ENCODE measurements around the gene CMIP.

Gene CMIP

GRCh38 chr16:81514041-81514559 is 69.5 kb downstream of the CMIP start:
- H3K27ac ChIP-seq (ENCODE audit: low read depth, low read length) = peak overlapping the region; percentile 91
- peak overlapping the region; percentile 82 for H2BK120ac ChIP-seq (ENCODE audit: insufficient read depth, low read length, poor library complexity)
- H3K79me1 ChIP-seq (ENCODE audit: low read length) = peaks cover 35% of the 10 kb centered on the region
- no peak for DNase-seq
- H3K9me3 ChIP-seq (ENCODE audit: insufficient read depth, low read depth, low read length) = peaks cover 5% of the 10 kb centered on the region
- H2BK12ac ChIP-seq (ENCODE audit: low read length) = peak overlapping the region; percentile 90
- H3K79me2 ChIP-seq (ENCODE audit: control insufficient read depth, insufficient read depth, low read length, poor library complexity) = peaks cover 37% of the 10 kb centered on the region
- no peak overlapping the region for H3K4me3 ChIP-seq (ENCODE audit: low read depth, low read length)
- no CpG with 5 or more reads among the region's 7 CpGs for WGBS (ENCODE audit: extremely low coverage, insufficient coverage, insufficient read length)
- peaks cover 7 to 15% of the 10 kb centered on the region in 2 experiments for H3K36me3 ChIP-seq (ENCODE audit: control insufficient read depth in 1 of 2, insufficient read depth in 2 of 2, low read length in 2 of 2)
- H3K14ac ChIP-seq (ENCODE audit: low read length) = peak overlapping the region; percentile 82
- no peak overlapping the region for H3K23ac ChIP-seq (ENCODE audit: low read length)
- peak overlapping the region; percentile 97 for H3K4ac ChIP-seq (ENCODE audit: low read depth, low read length)
- H4K12ac ChIP-seq (ENCODE audit: low read depth, low read length) = peak overlapping the region; percentile 32
- no peak overlapping the region for H3K9ac ChIP-seq (ENCODE audit: low read length)
- H4K91ac ChIP-seq (ENCODE audit: low read depth, low read length) = peak overlapping the region; percentile 93
- peak overlapping the region; percentile 92 for H3K18ac ChIP-seq (ENCODE audit: low read length)
- peak overlapping the region; percentile 89 for H2AK5ac ChIP-seq (ENCODE audit: low read length)
- H3K4me2 ChIP-seq (ENCODE audit: low read length) = no peak overlapping the region
- peak overlapping the region; percentile 80 for H2BK5ac ChIP-seq (ENCODE audit: low read depth, low read length, poor library complexity)
- peaks cover 47 to 57% of the 10 kb centered on the region in 2 experiments for H3K4me1 ChIP-seq (ENCODE audit: control insufficient read depth in 1 of 2, insufficient read depth in 2 of 2, low read length in 2 of 2)
- peak overlapping the region; percentile 39 for H4K8ac ChIP-seq (ENCODE audit: low read depth, low read length)
- H2AFZ ChIP-seq (ENCODE audit: insufficient read depth, low read length, poor library complexity) = peak overlapping the region; percentile 50
- no peaks in the 10 kb centered on the region for H3K27me3 ChIP-seq (ENCODE audit: insufficient read depth, low read length)

- H3K18ac ChIP-seq (ENCODE audit: low read length) = peak overlapping the region; percentile 92
- H4K12ac ChIP-seq (ENCODE audit: low read depth, low read length) = no peak overlapping the region
- no CpG with 5 or more reads among the region's 15 CpGs for WGBS (ENCODE audit: extremely low coverage, insufficient coverage, insufficient read length)
- H3K79me2 ChIP-seq (ENCODE audit: control insufficient read depth, insufficient read depth, low read length, poor library complexity) = peaks cover 33% of the 10 kb centered on the region
- peak overlapping the region; percentile 97 for H3K4ac ChIP-seq (ENCODE audit: low read depth, low read length)
- H2BK5ac ChIP-seq (ENCODE audit: low read depth, low read length, poor library complexity) = peak overlapping the region; percentile 80
- no peak overlapping the region for H3K4me2 ChIP-seq (ENCODE audit: low read length)
- no peak overlapping the region for H3K23ac ChIP-seq (ENCODE audit: low read length)
- peaks cover 35% of the 10 kb centered on the region for H3K79me1 ChIP-seq (ENCODE audit: low read length)
- H4K91ac ChIP-seq (ENCODE audit: low read depth, low read length) = peak overlapping the region; percentile 93
- H3K14ac ChIP-seq (ENCODE audit: low read length) = peak overlapping the region; percentile 82
- H3K9ac ChIP-seq (ENCODE audit: low read length) = no peak overlapping the region
- H3K4me1 ChIP-seq (ENCODE audit: control insufficient read depth in 1 of 2, insufficient read depth in 2 of 2, low read length in 2 of 2) = peaks cover 42 to 58% of the 10 kb centered on the region in 2 experiments
- peak overlapping the region; percentile 90 for H2BK12ac ChIP-seq (ENCODE audit: low read length)
- H3K9me3 ChIP-seq (ENCODE audit: insufficient read depth, low read depth, low read length) = peaks cover 5% of the 10 kb centered on the region
- peaks cover 7 to 12% of the 10 kb centered on the region in 2 experiments for H3K36me3 ChIP-seq (ENCODE audit: control insufficient read depth in 1 of 2, insufficient read depth in 2 of 2, low read length in 2 of 2)
- H3K27me3 ChIP-seq (ENCODE audit: insufficient read depth, low read length) = no peaks in the 10 kb centered on the region
- peak overlapping the region; percentile 7 for H3K27ac ChIP-seq (ENCODE audit: low read depth, low read length)
- H2BK120ac ChIP-seq (ENCODE audit: insufficient read depth, low read length, poor library complexity) = no peak overlapping the region
- peak overlapping the region; percentile 39 for H4K8ac ChIP-seq (ENCODE audit: low read depth, low read length)
- H3K4me3 ChIP-seq (ENCODE audit: low read depth, low read length) = no peak overlapping the region
- H2AK5ac ChIP-seq (ENCODE audit: low read length) = peak overlapping the region; percentile 89
- no peak for DNase-seq
- no peak overlapping the region for H2AFZ ChIP-seq (ENCODE audit: insufficient read depth, low read length, poor library complexity)
These were observed 70.1 kb downstream of the CMIP start for GRCh38 chr16:81514568-81515258.

- peaks cover 39% of the 10 kb centered on the region for H3K79me1 ChIP-seq (ENCODE audit: low read length)
- no peak overlapping the region for H3K23ac ChIP-seq (ENCODE audit: low read length)
- peaks cover 33% of the 10 kb centered on the region for H3K79me2 ChIP-seq (ENCODE audit: control insufficient read depth, insufficient read depth, low read length, poor library complexity)
- no peak overlapping the region for H3K4ac ChIP-seq (ENCODE audit: low read depth, low read length)
- H4K91ac ChIP-seq (ENCODE audit: low read depth, low read length) = no peak overlapping the region
- peak overlapping the region; percentile 12 for H2BK12ac ChIP-seq (ENCODE audit: low read length)
- no peak overlapping the region for H2BK120ac ChIP-seq (ENCODE audit: insufficient read depth, low read length, poor library complexity)
- no peak overlapping the region for H3K4me2 ChIP-seq (ENCODE audit: low read length)
- H3K9me3 ChIP-seq (ENCODE audit: insufficient read depth, low read depth, low read length) = peaks cover 5% of the 10 kb centered on the region
- H4K8ac ChIP-seq (ENCODE audit: low read depth, low read length) = no peak overlapping the region
- no peak overlapping the region for H3K4me3 ChIP-seq (ENCODE audit: low read depth, low read length)
- no peak overlapping the region for H4K12ac ChIP-seq (ENCODE audit: low read depth, low read length)
- peak overlapping the region; percentile 27 for H2AK5ac ChIP-seq (ENCODE audit: low read length)
- H2BK5ac ChIP-seq (ENCODE audit: low read depth, low read length, poor library complexity) = peak overlapping the region; percentile 9
- peaks cover 7 to 12% of the 10 kb centered on the region in 2 experiments for H3K36me3 ChIP-seq (ENCODE audit: control insufficient read depth in 1 of 2, insufficient read depth in 2 of 2, low read length in 2 of 2)
- no peak overlapping the region for H2AFZ ChIP-seq (ENCODE audit: insufficient read depth, low read length, poor library complexity)
- peaks cover 42 to 59% of the 10 kb centered on the region in 2 experiments for H3K4me1 ChIP-seq (ENCODE audit: control insufficient read depth in 1 of 2, insufficient read depth in 2 of 2, low read length in 2 of 2)
- no peak overlapping the region for H3K14ac ChIP-seq (ENCODE audit: low read length)
- H3K27me3 ChIP-seq (ENCODE audit: insufficient read depth, low read length) = no peaks in the 10 kb centered on the region
- DNase-seq = no peak
- no peak overlapping the region for H3K27ac ChIP-seq (ENCODE audit: low read depth, low read length)
- peak overlapping the region; percentile 8 for H3K18ac ChIP-seq (ENCODE audit: low read length)
- H3K9ac ChIP-seq (ENCODE audit: low read length) = no peak overlapping the region
- WGBS (ENCODE audit: extremely low coverage, insufficient coverage, insufficient read length) = no CpG with 5 or more reads among the region's 11 CpGs
These were observed 70.7 kb downstream of the CMIP start for GRCh38 chr16:81515281-81515680.

- Histone ChIP-seq H3K36me3 (ENCODE audit: control insufficient read depth in 1 of 2, insufficient read depth in 2 of 2, low read length in 2 of 2) (peaks cover 7 to 12% of the 10 kb centered on the region in 2 experiments), H3K14ac (ENCODE audit: low read length) (no peak overlapping the region), H3K27ac (ENCODE audit: low read depth, low read length) (no peak overlapping the region), H2BK12ac (ENCODE audit: low read length) (no peak overlapping the region), H2BK120ac (ENCODE audit: insufficient read depth, low read length, poor library complexity) (no peak overlapping the region), H4K8ac (ENCODE audit: low read depth, low read length) (peak overlapping the region; percentile 2), H3K18ac (ENCODE audit: low read length) (peak overlapping the region; percentile 59), H2AK5ac (ENCODE audit: low read length) (no peak overlapping the region), H3K4me2 (ENCODE audit: low read length) (no peak overlapping the region), H4K91ac (ENCODE audit: low read depth, low read length) (peak overlapping the region; percentile 41), H3K27me3 (ENCODE audit: insufficient read depth, low read length) (no peaks in the 10 kb centered on the region), H3K23ac (ENCODE audit: low read length) (no peak overlapping the region), H3K4ac (ENCODE audit: low read depth, low read length) (peak overlapping the region; percentile 37), H2BK5ac (ENCODE audit: low read depth, low read length, poor library complexity) (no peak overlapping the region), H3K79me2 (ENCODE audit: control insufficient read depth, insufficient read depth, low read length, poor library complexity) (peaks cover 33% of the 10 kb centered on the region), H2AFZ (ENCODE audit: insufficient read depth, low read length, poor library complexity) (no peak overlapping the region), H4K12ac (ENCODE audit: low read depth, low read length) (no peak overlapping the region), H3K9me3 (ENCODE audit: insufficient read depth, low read depth, low read length) (peaks cover 5% of the 10 kb centered on the region), H3K4me3 (ENCODE audit: low read depth, low read length) (no peak overlapping the region), H3K79me1 (ENCODE audit: low read length) (peaks cover 39% of the 10 kb centered on the region), H3K4me1 (ENCODE audit: control insufficient read depth in 1 of 2, insufficient read depth in 2 of 2, low read length in 2 of 2) (peaks cover 42 to 59% of the 10 kb centered on the region in 2 experiments), H3K9ac (ENCODE audit: low read length) (no peak overlapping the region)
- WGBS (ENCODE audit: extremely low coverage, insufficient coverage, insufficient read length) = no CpG with 5 or more reads among the region's 10 CpGs
- no peak for DNase-seq
These were observed 71.1 kb downstream of the CMIP start for GRCh38 chr16:81515721-81516120.

All from trophoblast cell (in vitro differentiated cells and primary cell).